ENCODE data around the gene SLC25A34.

The SLC25A34 gene

DNA sequence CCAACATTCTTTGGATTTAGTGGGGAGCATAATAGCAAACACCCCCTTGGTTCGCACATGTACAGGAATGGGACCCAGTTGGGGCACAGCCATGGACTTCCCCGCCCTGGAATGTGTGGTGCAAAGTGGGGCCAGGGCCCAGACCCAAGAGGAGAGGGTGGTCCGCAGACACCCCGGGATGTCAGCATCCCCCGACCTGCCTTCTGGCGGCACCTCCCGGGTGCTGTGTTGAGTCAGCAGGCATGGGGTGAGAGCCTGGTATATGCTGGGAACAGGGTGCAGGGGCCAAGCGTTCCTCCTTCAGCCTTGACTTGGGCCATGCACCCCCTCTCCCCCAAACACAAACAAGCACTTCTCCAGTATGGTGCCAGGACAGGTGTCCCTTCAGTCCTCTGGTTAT lies 49.6 kb downstream of the SLC25A34 start:
- H3K9me3 ChIP-seq (replicated peaks in 1 of 2; ENCODE audit: control insufficient read depth in 2 of 2, insufficient read depth in 1 of 2, low read depth in 1 of 2, low read length in 2 of 2): no peaks in the 10 kb centered on the region
- peak overlapping the region; percentile 85 for H3K23ac ChIP-seq (ENCODE audit: low read depth, low read length, poor library complexity)
- H3K27me3 ChIP-seq (ENCODE audit: control insufficient read depth in 3 of 3, insufficient read depth in 3 of 3, low read depth in 1 of 3, low read length in 3 of 3): no peaks in the 10 kb centered on the region
- no peak overlapping the region for H3K27ac ChIP-seq (replicated peaks; ENCODE audit: low read length)
- no peak overlapping the region for H3K4me2 ChIP-seq (ENCODE audit: insufficient read depth, low read length, poor library complexity, severe bottlenecking)
- H3K4me3 ChIP-seq (ENCODE audit: low read length in 2 of 2): no peak overlapping the region
- no peak overlapping the region for H2BK12ac ChIP-seq (ENCODE audit: low read length)
- H2AFZ ChIP-seq (ENCODE audit: low read length): no peak overlapping the region
- H2BK15ac ChIP-seq (ENCODE audit: low read length): no peak overlapping the region
- H3K18ac ChIP-seq (ENCODE audit: low read length): no peak overlapping the region
- H2BK5ac ChIP-seq (ENCODE audit: low read length): no peak overlapping the region
- no CpG with 5 or more reads among the region's 8 CpGs for WGBS, 2 donors (ENCODE audit: extremely low coverage in 2 of 2, insufficient read length in 2 of 2, insufficient replicate concordance in 1 of 2)
- no peak overlapping the region for H3K14ac ChIP-seq (ENCODE audit: low read length)
- no peak overlapping the region for H2AK5ac ChIP-seq (ENCODE audit: low read depth, low read length)
- no peak overlapping the region for H2BK120ac ChIP-seq (ENCODE audit: low read depth, low read length)
- H3K9ac ChIP-seq (ENCODE audit: low read depth, low read length, poor library complexity): no peak overlapping the region
- H4K91ac ChIP-seq (ENCODE audit: low read depth, low read length, poor library complexity): no peak overlapping the region
- peaks cover 8 to 20% of the 10 kb centered on the region in 2 donors for H3K36me3 ChIP-seq (replicated peaks in 1 of 2; ENCODE audit: control insufficient read depth in 2 of 2, insufficient read depth in 2 of 2, low read length in 2 of 2)
- no peak overlapping the region for H4K8ac ChIP-seq (ENCODE audit: low read depth, low read length)
- H3K4me1 ChIP-seq (ENCODE audit: control insufficient read depth in 2 of 2, insufficient read depth in 1 of 2, low read depth in 1 of 2, low read length in 2 of 2): peaks cover 0 to 4% of the 10 kb centered on the region in 2 donors
- no peaks in the 10 kb centered on the region for H3K79me1 ChIP-seq (ENCODE audit: low read depth, low read length)
- no peak for DNase-seq (ENCODE audit: low spot score)
- no peak overlapping the region for H3K4ac ChIP-seq (ENCODE audit: low read length)

GRCh38 chr1:15786581-15786980 lies 50.5 kb downstream of the SLC25A34 start:
- H3K27ac ChIP-seq (replicated peaks; ENCODE audit: low read length): no peak overlapping the region

GRCh38 chr1:15788624-15789301 lies 52.7 kb downstream of the SLC25A34 start:
- Histone ChIP-seq H3K23ac (ENCODE audit: low read depth, low read length, poor library complexity) (no peak overlapping the region), H2AK5ac (ENCODE audit: low read depth, low read length) (peak overlapping the region; percentile 26), H2BK12ac (ENCODE audit: low read length) (no peak overlapping the region), H3K4me1 (ENCODE audit: control insufficient read depth in 2 of 2, insufficient read depth in 1 of 2, low read depth in 1 of 2, low read length in 2 of 2) (peaks cover 0 to 4% of the 10 kb centered on the region in 2 donors), H3K9me3 (replicated peaks in 1 of 2; ENCODE audit: control insufficient read depth in 2 of 2, insufficient read depth in 1 of 2, low read depth in 1 of 2, low read length in 2 of 2) (no peaks in the 10 kb centered on the region), H3K4ac (ENCODE audit: low read length) (no peak overlapping the region), H4K91ac (ENCODE audit: low read depth, low read length, poor library complexity) (no peak overlapping the region), H2BK5ac (ENCODE audit: low read length) (no peak overlapping the region), H3K79me1 (ENCODE audit: low read depth, low read length) (no peaks in the 10 kb centered on the region), H3K27ac (replicated peaks; ENCODE audit: low read length) (no peak overlapping the region), H2AFZ (ENCODE audit: low read length) (no peak overlapping the region), H3K27me3 (ENCODE audit: control insufficient read depth in 3 of 3, insufficient read depth in 3 of 3, low read depth in 1 of 3, low read length in 3 of 3) (no peaks in the 10 kb centered on the region), H3K14ac (ENCODE audit: low read length) (no peak overlapping the region), H3K9ac (ENCODE audit: low read depth, low read length, poor library complexity) (no peak overlapping the region), H4K8ac (ENCODE audit: low read depth, low read length) (no peak overlapping the region), H2BK15ac (ENCODE audit: low read length) (no peak overlapping the region), H3K4me3 (ENCODE audit: low read length in 2 of 2) (no peak overlapping the region), H3K4me2 (ENCODE audit: insufficient read depth, low read length, poor library complexity, severe bottlenecking) (no peak overlapping the region), H3K36me3 (replicated peaks in 1 of 2; ENCODE audit: control insufficient read depth in 2 of 2, insufficient read depth in 2 of 2, low read length in 2 of 2) (peaks cover 6 to 12% of the 10 kb centered on the region in 2 donors), H2BK120ac (ENCODE audit: low read depth, low read length) (no peak overlapping the region), H3K18ac (ENCODE audit: low read length) (peak overlapping the region; percentile 27)
- DNase-seq (ENCODE audit: low spot score): no peak
- WGBS, 2 donors (ENCODE audit: extremely low coverage in 2 of 2, insufficient read length in 2 of 2, insufficient replicate concordance in 1 of 2): no CpG with 5 or more reads among the region's 13 CpGs

More at GRCh38 chr1:15786581-15786980, 50.5 kb downstream of the SLC25A34 start:
- Histone ChIP-seq H3K18ac (ENCODE audit: low read length) (peak overlapping the region; percentile 28), H3K14ac (ENCODE audit: low read length) (peak overlapping the region; percentile 21), H2BK12ac (ENCODE audit: low read length) (no peak overlapping the region), H3K4me2 (ENCODE audit: insufficient read depth, low read length, poor library complexity, severe bottlenecking) (no peak overlapping the region), H3K4me1 (ENCODE audit: control insufficient read depth in 2 of 2, insufficient read depth in 1 of 2, low read depth in 1 of 2, low read length in 2 of 2) (peaks cover 0 to 4% of the 10 kb centered on the region in 2 donors), H3K9me3 (replicated peaks in 1 of 2; ENCODE audit: control insufficient read depth in 2 of 2, insufficient read depth in 1 of 2, low read depth in 1 of 2, low read length in 2 of 2) (no peaks in the 10 kb centered on the region), H4K91ac (ENCODE audit: low read depth, low read length, poor library complexity) (no peak overlapping the region), H3K4me3 (ENCODE audit: low read length in 2 of 2) (no peak overlapping the region), H2BK120ac (ENCODE audit: low read depth, low read length) (no peak overlapping the region), H2AK5ac (ENCODE audit: low read depth, low read length) (no peak overlapping the region), H3K36me3 (replicated peaks in 1 of 2; ENCODE audit: control insufficient read depth in 2 of 2, insufficient read depth in 2 of 2, low read length in 2 of 2) (peaks cover 8 to 16% of the 10 kb centered on the region in 2 donors), H3K23ac (ENCODE audit: low read depth, low read length, poor library complexity) (peak overlapping the region; percentile 85), H4K8ac (ENCODE audit: low read depth, low read length) (no peak overlapping the region), H2AFZ (ENCODE audit: low read length) (no peak overlapping the region), H3K79me1 (ENCODE audit: low read depth, low read length) (no peaks in the 10 kb centered on the region), H2BK5ac (ENCODE audit: low read length) (no peak overlapping the region), H3K4ac (ENCODE audit: low read length) (no peak overlapping the region), H2BK15ac (ENCODE audit: low read length) (no peak overlapping the region), H3K27me3 (ENCODE audit: control insufficient read depth in 3 of 3, insufficient read depth in 3 of 3, low read depth in 1 of 3, low read length in 3 of 3) (no peaks in the 10 kb centered on the region), H3K9ac (ENCODE audit: low read depth, low read length, poor library complexity) (no peak overlapping the region)
- no peak for DNase-seq (ENCODE audit: low spot score)
- no CpG with 5 or more reads among the region's 10 CpGs for WGBS, 2 donors (ENCODE audit: extremely low coverage in 2 of 2, insufficient read length in 2 of 2, insufficient replicate concordance in 1 of 2)
